Measurements from ENCODE around the gene APOB. TPM values are rescaled to one million over a fixed set of nuclear protein-coding genes. Genes with fewer than 3 reads are reported as not detected.

APOB gene
- total RNA-seq, 1 experiment from 2014 or later, result 0.05 TPM

DNA sequence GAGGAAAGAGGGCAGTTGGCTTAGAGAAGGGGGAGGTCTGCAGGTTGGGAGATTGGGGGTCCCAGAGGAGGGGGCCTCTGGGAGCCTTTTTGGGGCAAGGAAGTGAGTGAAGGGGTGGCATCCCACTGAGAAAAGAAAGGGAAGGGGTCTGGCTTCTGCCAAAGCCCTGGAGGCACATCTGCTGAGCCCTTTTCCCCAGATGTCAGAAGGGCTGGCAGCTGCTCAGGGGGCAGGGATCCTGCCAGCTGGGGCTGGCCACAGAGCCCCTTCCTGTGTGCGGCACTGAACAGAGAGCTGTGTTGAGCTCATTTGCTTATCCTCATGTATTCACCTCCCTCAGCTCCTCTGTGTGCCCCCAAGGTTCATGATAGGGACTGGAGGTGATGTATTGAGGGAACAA, 54.5 kb downstream of the APOB start:
- no TSS peak for BruUV-seq (replicated peaks)
- CTCF ChIA-PET, result no interaction called here
- TF ChIP-seq, protein P1, sequence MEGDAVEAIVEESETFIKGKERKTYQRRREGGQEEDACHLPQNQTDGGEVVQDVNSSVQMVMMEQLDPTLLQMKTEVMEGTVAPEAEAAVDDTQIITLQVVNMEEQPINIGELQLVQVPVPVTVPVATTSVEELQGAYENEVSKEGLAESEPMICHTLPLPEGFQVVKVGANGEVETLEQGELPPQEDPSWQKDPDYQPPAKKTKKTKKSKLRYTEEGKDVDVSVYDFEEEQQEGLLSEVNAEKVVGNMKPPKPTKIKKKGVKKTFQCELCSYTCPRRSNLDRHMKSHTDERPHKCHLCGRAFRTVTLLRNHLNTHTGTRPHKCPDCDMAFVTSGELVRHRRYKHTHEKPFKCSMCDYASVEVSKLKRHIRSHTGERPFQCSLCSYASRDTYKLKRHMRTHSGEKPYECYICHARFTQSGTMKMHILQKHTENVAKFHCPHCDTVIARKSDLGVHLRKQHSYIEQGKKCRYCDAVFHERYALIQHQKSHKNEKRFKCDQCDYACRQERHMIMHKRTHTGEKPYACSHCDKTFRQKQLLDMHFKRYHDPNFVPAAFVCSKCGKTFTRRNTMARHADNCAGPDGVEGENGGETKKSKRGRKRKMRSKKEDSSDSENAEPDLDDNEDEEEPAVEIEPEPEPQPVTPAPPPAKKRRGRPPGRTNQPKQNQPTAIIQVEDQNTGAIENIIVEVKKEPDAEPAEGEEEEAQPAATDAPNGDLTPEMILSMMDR (IDR thresholded peaks at IDR 0.05; ENCODE audit: unreplicated experiment), result no peak
- intact Hi-C loops (cut with micrococcal nuclease; ENCODE audit: unreplicated experiment), result no loop called here
- Mint-ChIP-seq H3K36me3 (ENCODE audit: insufficient read depth, unreplicated experiment) (no peaks in the 10 kb centered on the region), H3K4me3 (ENCODE audit: low read depth, unreplicated experiment) (no peak overlapping the region), H3K4me1 (ENCODE audit: low read depth, unreplicated experiment) (no peaks in the 10 kb centered on the region), H3K27ac (ENCODE audit: unreplicated experiment) (no peak overlapping the region), H3K27me3 (ENCODE audit: unreplicated experiment) (peaks cover 63% of the 10 kb centered on the region), H3K9me3 (ENCODE audit: low read depth, unreplicated experiment) (no peaks in the 10 kb centered on the region)
- no peak for DNase-seq

DNA sequence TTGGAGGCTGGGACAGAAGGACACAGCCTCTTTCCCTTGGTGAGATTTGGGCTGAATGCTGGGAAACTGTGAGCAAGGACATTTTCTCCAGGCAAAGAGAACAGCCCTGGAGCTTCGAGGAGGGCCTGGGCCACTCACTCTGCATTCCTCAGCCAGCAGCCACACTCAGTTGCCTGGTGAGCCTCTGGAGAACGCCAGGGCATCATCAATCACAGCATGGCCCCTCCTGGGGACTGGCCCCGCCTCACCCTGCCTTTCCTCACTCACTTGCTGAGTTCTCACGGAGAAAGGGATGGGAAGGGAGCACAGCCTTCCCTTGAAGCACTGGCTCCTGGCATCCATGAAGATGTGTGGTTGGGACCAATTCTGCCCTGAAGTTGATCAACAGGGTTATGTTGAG, 55.0 kb downstream of the APOB start:
- H3K36me3 Mint-ChIP-seq (ENCODE audit: insufficient read depth, unreplicated experiment), result no peaks in the 10 kb centered on the region
- peaks cover 63% of the 10 kb centered on the region for H3K27me3 Mint-ChIP-seq (ENCODE audit: unreplicated experiment)
- no peak for DNase-seq
- intact Hi-C loops (cut with micrococcal nuclease; ENCODE audit: unreplicated experiment), result no loop called here
- no peaks in the 10 kb centered on the region for H3K4me1 Mint-ChIP-seq (ENCODE audit: low read depth, unreplicated experiment)
- H3K27ac Mint-ChIP-seq (ENCODE audit: unreplicated experiment), result no peak overlapping the region
- no peaks in the 10 kb centered on the region for H3K9me3 Mint-ChIP-seq (ENCODE audit: low read depth, unreplicated experiment)
- CTCF ChIA-PET, result no interaction called here
- H3K4me3 Mint-ChIP-seq (ENCODE audit: low read depth, unreplicated experiment), result no peak overlapping the region
- no TSS peak for BruUV-seq (replicated peaks)
- TF ChIP-seq, protein P1 (IDR thresholded peaks at IDR 0.05; ENCODE audit: unreplicated experiment), result no peak

DNA sequence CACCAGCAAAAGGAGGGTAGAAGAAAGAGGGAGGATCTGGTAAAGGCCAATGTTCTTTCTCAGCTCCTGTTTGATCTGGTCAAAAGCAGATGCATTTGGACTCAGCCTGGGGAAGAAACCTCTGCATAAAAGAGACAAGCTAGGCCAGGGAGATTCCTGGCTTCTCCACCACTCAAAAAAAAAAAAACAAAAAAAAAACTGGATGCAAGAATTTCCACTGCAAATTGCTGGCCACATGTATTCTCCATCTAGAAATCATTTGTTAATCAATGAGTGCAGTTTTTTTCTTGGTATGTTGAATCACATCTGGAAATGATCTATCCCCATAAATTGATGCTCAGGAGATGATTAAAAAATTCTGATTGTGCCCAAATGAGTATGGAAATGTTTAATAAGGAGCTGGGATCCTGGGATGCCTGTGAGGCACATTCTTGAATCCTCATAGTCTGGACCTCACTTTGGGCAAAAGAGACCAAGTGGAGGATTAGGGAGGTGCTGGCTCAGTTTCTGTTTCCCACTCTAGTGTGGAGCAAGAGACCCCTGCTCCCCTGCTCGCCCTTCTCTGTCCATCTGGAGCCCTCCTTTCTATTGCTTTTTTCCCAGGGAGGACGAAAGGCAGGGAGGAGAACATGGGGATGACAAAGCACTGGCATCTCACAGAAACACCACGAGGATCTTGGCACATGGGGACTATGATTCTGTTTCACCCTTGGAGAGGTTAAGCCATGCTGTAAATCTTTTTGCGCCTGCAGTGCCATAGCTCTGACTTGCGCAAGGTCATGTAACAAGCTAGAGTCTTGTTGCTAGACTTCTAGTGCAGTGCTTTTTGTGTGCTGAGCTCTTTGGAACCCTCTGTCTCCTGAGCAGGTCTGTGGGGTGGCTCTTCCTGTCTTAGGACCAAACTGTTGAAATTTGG, 57.6 kb downstream of the APOB start:
- no peak for DNase-seq
- no peaks in the 10 kb centered on the region for H3K36me3 Mint-ChIP-seq (ENCODE audit: insufficient read depth, unreplicated experiment)
- H3K9me3 Mint-ChIP-seq (ENCODE audit: low read depth, unreplicated experiment), result no peaks in the 10 kb centered on the region
- no peaks in the 10 kb centered on the region for H3K4me1 Mint-ChIP-seq (ENCODE audit: low read depth, unreplicated experiment)
- CTCF ChIA-PET, result interaction anchor here (0.7 kb wide), 1 partner anchor 17 kb away, joined by 5 read pairs; no protein-coding TSS in a partner anchor
- no peak overlapping the region for H3K4me3 Mint-ChIP-seq (ENCODE audit: low read depth, unreplicated experiment)
- H3K27ac Mint-ChIP-seq (ENCODE audit: unreplicated experiment), result no peak overlapping the region
- intact Hi-C loops (cut with micrococcal nuclease; ENCODE audit: unreplicated experiment), result no loop called here
- H3K27me3 Mint-ChIP-seq (ENCODE audit: unreplicated experiment), result peaks cover 72% of the 10 kb centered on the region
- BruUV-seq (replicated peaks), result no TSS peak
- TF ChIP-seq, protein P1 (IDR thresholded peaks at IDR 0.05; ENCODE audit: unreplicated experiment), result no peak

- intact Hi-C loops (cut with micrococcal nuclease; ENCODE audit: unreplicated experiment), result no loop called here
- Mint-ChIP-seq H3K27ac (ENCODE audit: unreplicated experiment) (no peak overlapping the region), H3K4me1 (ENCODE audit: low read depth, unreplicated experiment) (no peaks in the 10 kb centered on the region), H3K4me3 (ENCODE audit: low read depth, unreplicated experiment) (no peak overlapping the region), H3K27me3 (ENCODE audit: unreplicated experiment) (peaks cover 71% of the 10 kb centered on the region), H3K36me3 (ENCODE audit: insufficient read depth, unreplicated experiment) (no peaks in the 10 kb centered on the region), H3K9me3 (ENCODE audit: low read depth, unreplicated experiment) (no peaks in the 10 kb centered on the region)
- no peak for DNase-seq
- CTCF ChIA-PET, result interaction anchor here (0.7 to 1.2 kb wide), 2 partner anchors 66 to 324 kb away, joined by 4 to 5 read pairs; no protein-coding TSS in a partner anchor
- no TSS peak for BruUV-seq (replicated peaks)
- TF ChIP-seq, protein P1 (IDR thresholded peaks at IDR 0.05; ENCODE audit: unreplicated experiment), result no peak
These were observed 58.8 kb downstream of the APOB start for GRCh38 chr2:20985062-20985461.
